Measurements from ENCODE around the gene SMAD5.

- TF ChIP-seq ZNF501 (tag by site-specific recombination; IDR thresholded peaks at IDR 0.05): no peak
- TF ChIP-seq CTCF (tag by site-specific recombination; IDR thresholded peaks at IDR 0.05): no peak
- no peak for TF ChIP-seq ZBTB20 (tag by site-specific recombination; IDR thresholded peaks at IDR 0.05)
- TF ChIP-seq ZFP37 (tag by site-specific recombination; IDR thresholded peaks at IDR 0.05): no peak
- TF ChIP-seq ZBTB44 (tag by site-specific recombination; IDR thresholded peaks at IDR 0.05): no peak
- no peak for TF ChIP-seq ZBTB17 (tag by site-specific recombination; IDR thresholded peaks at IDR 0.05)
- TF ChIP-seq YY1 (tag by site-specific recombination; IDR thresholded peaks at IDR 0.05): no peak
- no peak for TF ChIP-seq ZNF121 (tag by site-specific recombination; IDR thresholded peaks at IDR 0.05)
Measured at GRCh38 chr5:136208916-136209315, 76.3 kb downstream of the SMAD5 start.

Data from HEK293 (cell line).